HG03066 (cell line): Measurements from ENCODE around the gene ASB3.
"Not testable (repeated sequence)": the region's sequence is repeated elsewhere in the genome, so short reads cannot be mapped to it uniquely, and the experiment has no call there.

Experiments used
- ATAC-seq: cut with Tn5 transposase; IDR thresholded peaks from one replicate; pipeline ENCODE4 v1.9.1; 2021; ENCODE audit warnings: low read depth; ENCODE audit not compliant: unreplicated experiment

The ASB3 gene

DNA sequence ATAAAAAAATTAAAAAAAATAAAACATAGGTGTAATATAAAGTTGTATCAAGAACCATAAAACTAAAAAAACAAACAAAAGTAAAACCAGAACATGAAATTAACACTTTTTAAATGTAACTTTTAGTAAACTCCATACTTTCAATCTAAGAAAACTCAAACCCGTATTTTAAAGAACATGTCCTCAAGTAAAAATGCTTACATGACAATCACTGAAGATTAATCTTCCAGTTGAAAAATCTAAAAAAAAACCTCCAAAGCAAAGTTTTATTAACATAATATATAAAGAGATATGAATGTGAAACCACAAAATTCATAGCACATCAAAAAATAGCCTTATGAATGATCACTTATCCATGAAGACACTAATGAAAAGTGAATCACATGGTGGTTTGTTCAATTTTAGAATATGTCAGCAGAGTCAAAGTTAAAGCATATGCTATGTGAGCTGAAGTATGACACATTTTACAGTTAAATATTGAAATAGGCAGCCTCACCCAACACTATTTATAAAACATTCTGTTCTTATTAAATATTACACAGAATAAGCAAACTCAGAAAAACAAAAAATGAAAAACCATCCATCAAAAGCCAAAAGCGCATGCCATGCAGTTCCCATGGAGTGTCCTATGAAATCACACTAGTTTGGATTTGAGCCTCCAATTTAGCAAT, 42.2 kb downstream of the ASB3 start:
- no peak for ATAC-seq

DNA sequence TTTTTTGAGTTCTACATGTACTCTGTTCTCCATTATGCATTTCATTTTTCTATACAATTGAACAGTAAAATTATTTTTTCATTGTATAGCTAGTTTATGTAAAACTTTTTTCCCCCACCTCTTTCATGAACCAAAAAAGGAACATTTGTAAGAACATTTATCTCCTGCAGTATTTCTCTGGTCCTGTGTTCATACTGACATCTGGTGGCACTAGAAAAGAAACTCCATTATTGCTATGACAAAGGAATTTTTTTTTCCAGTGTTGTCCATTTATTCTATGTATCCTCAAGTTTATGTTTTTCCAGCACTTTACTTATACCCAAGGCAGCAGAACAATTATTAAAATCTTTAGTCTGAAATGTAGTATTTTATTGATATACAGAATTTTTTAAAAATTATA, 46.6 kb downstream of the ASB3 start:
- no peak for ATAC-seq

DNA sequence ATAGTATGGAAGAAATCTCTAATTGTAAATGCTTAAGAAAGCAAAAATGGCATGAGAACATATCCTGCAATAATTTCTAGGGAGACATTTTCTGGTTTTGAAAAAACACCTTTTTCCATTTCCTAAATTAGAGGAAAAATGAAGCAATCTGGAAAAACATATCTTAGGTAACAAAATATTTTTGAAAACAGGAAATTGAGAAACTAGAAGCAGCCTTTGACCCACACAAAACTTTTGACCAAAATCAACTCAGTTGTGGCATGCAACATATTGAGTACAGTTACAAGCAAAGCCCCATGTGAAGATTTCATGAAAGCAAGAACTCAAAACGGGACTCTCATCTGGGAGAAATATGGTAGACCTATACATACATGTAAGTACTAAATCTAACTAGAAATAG, 47.7 kb downstream of the ASB3 start:
- no peak for ATAC-seq

DNA sequence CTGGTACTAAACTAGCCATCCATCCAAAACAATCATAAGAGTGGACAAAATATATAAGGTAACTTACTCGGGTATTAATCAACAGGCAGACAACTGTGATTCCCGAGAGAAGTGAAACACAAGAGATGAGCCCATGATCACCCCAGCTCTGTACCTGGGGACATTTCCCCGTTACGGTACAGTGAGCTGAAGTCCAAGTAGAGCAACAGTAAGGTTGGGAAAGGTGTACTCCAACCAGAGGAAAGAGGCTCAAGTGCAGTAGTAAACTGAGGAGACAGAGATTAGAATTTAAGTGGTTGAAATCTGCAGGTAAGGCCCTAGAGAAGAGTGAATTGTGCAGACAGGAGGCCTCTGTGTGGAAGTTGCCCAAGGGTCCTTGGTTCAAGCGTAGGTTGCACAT, 49.7 kb downstream of the ASB3 start:
- ATAC-seq: no peak

DNA sequence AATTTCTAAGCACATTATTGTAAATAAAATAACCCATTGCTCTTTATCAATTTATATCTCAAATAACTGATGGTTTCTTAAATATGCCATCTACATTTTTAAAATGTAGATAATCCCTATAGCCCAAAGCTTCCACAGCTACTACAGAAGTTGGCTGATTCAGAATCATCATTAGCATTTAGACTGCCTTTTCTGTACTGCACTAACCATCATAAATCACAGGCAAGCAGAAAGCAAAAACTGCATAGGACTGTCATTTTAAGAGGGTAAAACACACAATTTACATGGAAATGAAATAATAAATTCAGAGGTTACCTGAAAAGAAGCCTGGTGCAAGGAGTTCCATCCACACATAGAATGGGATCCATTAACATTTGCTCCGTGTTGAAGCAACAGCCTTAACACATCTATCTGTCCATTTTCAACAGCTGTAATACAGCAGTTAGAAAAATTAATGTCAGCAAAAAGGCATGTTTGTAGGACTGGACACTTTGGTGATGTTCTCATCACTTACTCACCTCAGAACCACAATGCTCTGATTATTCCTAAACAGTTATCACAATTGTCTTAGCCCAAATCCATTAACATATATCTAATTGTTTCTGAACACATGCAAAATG, 57.5 kb downstream of the ASB3 start:
- ATAC-seq: no peak

DNA sequence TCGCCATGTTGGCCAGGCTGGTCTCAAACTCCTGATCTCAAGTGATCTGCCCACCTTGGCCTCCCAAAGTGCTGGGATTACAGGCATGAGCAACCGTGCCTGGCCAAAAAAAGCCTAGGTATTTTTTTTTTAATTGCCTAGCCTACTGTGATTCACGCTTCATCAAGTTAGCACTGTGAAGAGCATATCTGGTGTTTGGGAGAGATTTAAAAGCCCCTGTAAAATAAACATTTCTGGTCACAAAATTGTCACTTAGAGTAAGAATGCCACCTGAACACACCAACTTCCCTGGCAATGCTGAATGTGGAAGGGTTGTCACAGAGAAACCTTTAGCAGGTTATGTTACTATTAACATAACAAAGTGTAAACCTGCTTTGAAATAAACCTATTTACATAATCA, 58.8 kb downstream of the ASB3 start:
- ATAC-seq: no peak

DNA sequence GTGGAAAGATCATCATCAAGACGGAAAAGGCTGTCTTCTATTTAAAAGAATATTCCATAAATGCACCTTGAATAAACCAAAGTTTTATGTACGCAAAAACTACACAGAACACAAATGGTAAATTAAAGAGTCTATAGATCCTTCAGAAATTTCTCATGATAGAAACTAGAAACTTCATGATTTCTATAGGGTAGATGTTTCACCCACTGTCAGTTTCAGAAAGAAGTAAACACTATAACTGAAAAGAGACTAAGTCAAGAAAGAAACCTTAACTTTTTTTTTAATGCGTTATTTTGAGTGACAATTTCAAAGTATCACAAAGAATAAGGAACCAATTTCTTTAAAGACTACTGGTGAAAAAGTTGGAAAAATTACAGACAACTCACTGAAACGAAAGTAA, 61.1 kb downstream of the ASB3 start:
- no peak for ATAC-seq

DNA sequence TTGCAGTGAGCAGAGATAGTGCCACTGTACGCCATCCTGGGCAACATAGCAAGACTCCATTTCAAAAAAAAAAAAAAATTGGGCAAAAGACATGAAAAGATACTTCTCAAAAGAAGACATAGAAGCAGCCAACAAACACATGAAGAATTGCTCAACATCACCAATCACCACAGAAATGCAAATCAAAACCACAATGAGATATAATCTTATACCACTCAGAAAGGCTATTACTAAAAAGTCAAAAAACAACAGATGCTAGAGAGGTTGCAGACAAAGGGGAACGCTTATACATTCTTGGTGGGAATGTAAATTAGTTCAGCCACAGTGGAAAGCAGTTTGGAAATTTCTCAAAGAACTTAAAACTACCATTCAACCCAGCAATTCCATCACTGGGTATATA, 62.2 kb downstream of the ASB3 start:
- no peak for ATAC-seq

DNA sequence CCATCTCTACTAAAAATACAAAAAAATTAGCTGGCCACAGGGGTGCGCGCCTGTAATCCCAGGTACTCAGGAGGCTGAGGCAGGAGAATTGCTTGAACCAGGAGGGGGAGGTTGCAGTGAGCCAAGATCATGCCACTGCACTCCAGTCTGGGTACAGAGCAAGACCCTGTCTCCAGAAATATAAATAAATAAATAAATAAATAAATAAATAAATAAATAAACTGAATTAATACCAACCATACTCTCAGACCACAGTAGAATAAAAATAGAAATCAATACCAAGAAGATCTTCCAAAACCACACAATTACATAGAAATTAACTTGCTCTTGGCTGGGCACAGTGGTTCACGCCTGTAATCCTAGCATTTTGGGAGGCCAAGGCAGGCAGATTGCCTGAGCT, 65.8 kb downstream of the ASB3 start:
- not testable (repeated sequence) for ATAC-seq

DNA sequence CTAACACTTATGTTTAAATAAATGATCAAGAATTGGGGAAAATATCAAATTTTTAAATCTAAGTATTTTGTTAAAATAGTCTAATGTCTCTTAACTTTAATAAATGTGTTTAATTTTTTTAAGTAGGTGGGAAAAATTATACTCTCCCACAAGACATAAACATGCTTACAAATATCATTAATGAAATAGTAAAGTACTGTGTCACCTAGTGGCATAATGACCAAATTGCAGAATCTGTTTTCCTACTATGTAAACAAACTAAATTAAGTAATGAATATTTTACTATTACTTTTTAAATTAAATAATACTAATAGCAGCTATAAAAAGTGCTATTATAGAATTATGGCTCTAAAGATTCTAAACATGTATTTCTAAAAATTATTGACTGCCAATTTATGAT, 71.2 kb downstream of the ASB3 start:
- no peak for ATAC-seq

DNA sequence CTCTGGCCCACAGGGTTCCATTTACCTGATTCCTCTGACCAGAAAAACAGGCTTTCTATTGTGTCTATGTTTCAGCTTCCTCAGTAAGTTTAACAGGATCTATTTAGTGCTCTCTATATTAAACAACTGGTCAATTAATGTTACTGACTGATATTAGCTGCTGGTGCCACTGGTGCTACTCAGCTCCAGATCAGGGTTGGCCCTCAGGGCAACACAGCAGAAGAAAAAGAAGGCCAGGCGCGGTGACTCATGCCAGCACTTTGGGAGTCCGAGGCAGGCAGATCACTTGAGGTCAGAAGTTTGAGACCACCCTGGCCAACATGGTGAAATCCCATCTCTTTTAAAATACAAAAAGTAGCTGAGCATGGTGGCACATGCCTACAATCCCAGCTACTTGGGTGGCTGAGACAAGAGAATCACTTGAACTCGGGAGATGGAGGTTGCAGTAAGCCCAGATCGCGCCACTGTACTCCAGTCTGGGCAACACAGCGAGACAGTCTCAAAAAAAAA, 75.4 kb downstream of the ASB3 start:
- ATAC-seq: no peak

DNA sequence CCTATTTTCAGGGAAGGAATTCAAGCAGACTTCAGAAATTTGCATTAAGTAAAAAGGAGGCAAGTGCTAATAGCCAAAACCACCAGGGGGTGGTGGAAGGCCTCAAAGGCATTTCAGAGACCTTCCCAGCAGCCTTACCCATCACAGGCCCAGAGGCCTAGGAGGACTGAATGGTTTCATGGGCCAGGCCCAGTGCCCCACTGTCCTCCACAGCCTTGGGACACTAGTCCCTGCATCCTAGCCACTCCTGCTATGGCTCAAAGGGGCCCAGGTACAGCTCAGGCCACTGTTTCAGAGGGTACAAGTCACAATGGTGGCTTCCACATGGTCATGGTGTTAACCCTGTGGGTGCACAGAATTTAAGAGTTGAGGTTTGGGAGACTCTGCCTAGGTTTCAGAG, 77.8 kb downstream of the ASB3 start:
- no peak for ATAC-seq

DNA sequence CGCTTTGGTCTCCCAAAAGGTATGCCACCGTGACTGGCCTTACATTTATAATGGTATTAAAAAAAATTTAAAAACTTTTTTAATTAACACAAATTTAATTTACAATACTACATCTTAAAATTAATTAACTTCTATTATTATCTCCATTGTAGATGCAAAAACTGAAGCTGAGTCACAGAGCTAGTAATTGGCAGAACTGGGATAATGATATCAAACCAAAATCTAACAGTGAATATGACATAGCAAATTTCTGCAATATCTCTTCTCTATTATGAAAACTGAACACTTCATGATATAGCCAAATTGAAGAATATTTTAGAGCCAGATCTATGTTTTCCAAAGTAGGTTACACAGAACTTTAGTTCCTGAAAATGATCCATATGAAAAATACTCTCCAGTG, 85.5 kb downstream of the ASB3 start:
- no peak for ATAC-seq

DNA sequence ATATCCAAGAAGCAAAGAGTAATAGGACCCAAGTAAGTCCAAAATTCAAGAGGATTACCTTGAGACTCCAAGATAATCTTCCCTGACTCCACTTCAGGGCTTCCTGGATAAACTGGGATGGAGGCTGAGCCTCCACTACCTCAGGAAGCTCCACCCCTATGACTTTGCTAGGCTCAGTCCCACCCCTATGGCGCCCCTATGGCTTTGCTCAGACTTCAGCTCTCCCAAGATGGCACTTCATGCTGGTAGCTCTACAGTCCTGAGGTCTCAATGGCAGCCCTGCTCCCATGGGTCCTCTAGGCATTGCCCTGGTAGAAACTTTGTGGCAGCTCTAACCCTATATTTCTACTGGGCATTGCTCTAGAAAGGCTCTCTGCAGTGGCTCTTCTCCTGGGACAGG, 89.1 kb downstream of the ASB3 start:
- no peak for ATAC-seq

DNA sequence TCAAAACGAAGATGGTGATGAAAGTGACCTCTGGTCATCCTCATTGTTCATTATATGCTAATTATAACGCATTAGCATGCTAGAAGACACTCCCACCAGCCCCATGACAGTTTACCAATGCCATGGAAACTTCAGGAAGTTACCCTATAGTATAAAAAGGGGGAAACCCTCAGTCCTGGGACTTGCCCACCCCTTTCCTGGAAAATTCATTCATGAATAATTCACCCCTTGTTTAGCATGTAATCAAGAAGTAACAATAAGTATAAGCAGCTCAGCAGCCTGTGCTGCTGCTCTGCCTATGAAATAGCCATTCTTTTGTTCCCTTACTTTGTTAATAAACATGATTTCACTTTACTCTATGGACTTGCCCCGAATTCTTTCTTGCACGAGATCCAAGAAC, 89.7 kb downstream of the ASB3 start:
- ATAC-seq: no peak

DNA sequence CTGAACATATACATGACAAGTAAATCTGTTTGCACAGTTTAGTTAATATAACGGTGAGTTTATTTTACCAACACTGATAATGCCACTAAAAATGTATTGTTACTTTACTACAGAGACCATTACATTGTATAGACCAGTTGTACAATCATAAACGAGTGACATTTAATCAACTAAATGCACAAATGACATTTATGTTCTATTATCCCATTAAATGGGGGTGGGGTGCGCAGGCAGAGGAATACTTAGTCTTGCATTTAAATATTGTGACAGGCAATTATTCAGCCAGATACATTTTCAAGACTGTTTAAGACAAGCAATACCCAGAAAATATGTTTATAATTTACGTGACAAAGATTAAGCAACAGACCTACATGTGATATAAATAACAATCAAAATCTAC, 91.2 kb downstream of the ASB3 start:
- ATAC-seq: no peak

DNA sequence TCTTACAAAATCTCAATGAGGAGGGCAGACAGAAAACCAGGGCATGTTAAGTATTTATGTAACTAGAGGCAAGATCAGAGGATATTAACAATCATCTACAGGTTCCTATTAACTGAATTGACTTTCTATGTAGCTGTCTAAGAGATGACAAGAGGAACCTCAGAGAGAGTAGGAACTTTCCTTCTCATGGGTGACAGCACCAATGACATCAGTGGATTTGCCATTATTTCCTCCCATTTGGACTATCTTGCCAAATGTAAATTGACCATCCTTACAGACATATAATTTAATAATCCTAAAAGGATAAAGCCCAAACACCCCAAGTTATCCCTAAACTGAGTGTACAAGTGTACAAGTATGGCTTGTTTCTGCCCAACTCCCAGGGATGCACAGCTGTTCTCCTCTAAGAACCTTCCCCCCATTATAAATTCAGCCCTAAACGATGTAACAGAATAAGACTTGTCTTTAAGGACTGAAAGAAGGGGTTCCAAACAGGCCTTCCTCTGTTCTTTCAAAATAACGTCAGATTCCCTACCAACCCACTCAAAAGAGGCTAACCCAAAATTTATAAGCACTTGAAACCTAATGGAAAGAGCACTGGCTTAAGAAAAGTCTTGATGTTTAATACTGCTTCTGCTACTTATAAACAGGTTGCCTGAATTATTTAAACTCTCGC, 92.5 kb downstream of the ASB3 start:
- no peak for ATAC-seq

DNA sequence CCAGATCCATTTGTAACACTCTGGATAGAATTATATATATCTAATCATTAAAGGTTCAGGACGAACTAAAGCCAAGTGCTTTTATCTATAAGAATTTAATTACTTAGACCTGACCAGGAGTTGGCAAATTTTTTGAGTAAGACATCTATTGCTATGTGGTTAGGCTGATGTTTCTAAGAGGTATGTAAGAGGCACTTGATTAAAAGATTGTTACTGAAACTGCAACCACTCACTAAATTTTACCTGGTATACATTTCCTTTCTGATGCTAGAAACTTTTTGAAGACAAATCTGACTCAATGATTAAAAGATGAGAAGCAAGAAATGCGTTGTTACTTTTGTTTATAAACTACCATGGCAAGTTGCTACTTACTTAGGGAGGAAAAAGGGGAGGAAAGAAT, 95.9 kb downstream of the ASB3 start:
- no peak for ATAC-seq

DNA sequence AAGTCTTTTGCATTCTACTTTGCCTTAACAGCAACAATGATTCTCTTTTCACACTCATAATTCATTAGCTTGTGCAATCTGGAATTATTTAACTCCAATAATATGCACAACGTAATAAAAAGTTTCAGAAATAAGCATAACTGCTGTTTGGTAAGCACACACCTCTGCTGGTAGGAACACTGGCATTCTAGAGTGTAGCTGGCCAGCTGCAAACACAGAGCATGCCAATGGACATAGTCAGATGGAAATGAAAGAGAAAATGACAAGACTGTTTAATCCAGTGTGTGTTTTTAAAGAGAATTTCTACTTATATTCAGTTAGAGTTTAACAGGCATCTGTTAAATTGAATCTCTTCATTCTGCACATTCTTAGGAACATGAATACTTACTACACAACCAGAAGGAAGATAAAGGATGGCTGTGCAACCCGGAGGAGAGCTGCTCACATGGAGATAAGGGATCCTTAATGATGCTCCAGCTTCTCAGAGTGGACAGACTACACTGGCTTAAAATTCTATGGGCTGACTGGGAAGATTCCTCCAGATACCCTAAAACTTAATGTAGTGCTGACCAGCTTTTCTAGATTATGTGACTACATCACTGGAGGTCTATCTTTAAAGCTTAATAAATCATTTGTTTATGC, 113.8 kb downstream of the ASB3 start:
- no peak for ATAC-seq

DNA sequence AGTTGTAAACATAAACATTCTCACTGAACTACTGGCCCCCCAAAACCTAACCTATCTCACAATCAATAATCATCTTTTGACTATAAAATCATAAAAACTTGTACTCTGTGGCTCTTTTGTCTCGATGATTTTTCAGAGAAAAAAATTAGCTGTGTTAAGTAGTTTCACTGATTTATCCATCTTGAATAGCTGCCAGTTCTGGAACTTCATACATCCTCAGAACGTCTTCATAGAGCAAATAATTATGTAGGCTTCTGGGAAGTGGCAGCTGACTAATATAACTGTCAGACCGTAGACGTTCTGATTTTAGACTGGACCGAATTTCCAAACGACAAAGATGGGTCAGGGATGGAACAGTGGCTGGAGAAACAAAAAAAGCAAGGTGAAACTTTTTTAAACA, 116.4 kb downstream of the ASB3 start:
- no peak for ATAC-seq

DNA sequence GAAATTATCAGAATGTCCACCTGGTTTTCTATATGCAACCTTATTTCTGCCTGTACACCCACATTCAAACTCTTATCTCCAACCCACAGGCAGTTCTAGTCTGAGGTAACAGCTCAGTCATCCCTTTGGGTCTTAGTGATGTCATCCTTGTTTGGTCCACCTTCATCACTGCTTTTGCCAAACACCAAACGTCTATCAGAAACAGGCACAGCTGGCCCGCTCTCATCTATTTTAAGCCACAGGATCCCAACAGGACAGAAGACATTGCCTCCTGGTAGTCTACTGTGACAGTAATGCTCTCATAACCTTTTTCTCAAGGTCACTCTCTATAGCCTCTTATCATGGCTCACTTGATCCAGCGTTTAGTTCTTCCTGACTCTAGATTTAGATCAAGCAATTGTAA, 118.1 kb downstream of the ASB3 start:
- ATAC-seq: no peak

DNA sequence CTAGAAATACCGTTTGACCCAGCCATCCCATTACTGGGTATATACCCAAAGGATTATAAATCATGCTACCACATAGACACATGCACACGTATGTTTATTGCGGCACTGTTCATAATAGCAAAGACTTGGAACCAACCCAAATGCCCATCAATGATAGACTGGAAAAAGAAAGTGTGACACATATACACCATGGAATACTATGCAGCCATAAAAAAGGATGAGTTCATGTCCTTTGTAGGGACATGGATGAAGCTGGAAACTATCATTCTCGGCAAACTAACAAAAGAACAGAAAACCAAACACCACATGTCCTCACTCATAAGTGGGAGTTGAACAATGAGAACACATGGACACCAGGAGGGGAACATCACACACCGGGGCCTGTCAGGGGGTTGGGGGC, 119.6 kb downstream of the ASB3 start:
- not testable (repeated sequence) for ATAC-seq
